Gastroesophageal sphincter (tissue), 3 donors: ENCODE results near the gene ZNF335.
"Not testable (repeated sequence)": the region's sequence is repeated elsewhere in the genome, so short reads cannot be mapped to it uniquely, and the experiment has no call there.

Experiments
- EP300 ChIP-seq: sonication (generic); formaldehyde crosslinking; IDR thresholded peaks from one replicate; pipeline ENCODE4 v1.6.1; 2017; ENCODE audit warnings: antibody characterized with exemption, mild to moderate bottlenecking
- POLR2A ChIP-seq, 2 donors: fragments of 450-650 bp; IDR thresholded peaks; one replicate each; pipeline ENCODE4 v1.6.1; 2017; ENCODE audit warnings: antibody characterized with exemption in 2 of 2, mild to moderate bottlenecking in 2 of 2, moderate library complexity in 1 of 2
- POLR2AphosphoS5 ChIP-seq: sonication (generic); formaldehyde crosslinking; IDR thresholded peaks from one replicate; pipeline ENCODE4 v1.6.1; 2017; ENCODE audit warnings: antibody characterized with exemption
- TF ChIP-seq, protein P1 (sequence below), 4 experiments: fragments of 200-600 bp in 2 of 4; fragments of 450-650 bp in 2 of 4; sonication (generic) in 1 of 4; IDR thresholded peaks; one replicate each; pipeline ENCODE4 v1.5.1; 2017 to 2019; ENCODE audit warnings: antibody characterized with exemption in 4 of 4, mild to moderate bottlenecking in 2 of 4, moderate library complexity in 2 of 4

- TF ChIP-seq, protein P1, sequence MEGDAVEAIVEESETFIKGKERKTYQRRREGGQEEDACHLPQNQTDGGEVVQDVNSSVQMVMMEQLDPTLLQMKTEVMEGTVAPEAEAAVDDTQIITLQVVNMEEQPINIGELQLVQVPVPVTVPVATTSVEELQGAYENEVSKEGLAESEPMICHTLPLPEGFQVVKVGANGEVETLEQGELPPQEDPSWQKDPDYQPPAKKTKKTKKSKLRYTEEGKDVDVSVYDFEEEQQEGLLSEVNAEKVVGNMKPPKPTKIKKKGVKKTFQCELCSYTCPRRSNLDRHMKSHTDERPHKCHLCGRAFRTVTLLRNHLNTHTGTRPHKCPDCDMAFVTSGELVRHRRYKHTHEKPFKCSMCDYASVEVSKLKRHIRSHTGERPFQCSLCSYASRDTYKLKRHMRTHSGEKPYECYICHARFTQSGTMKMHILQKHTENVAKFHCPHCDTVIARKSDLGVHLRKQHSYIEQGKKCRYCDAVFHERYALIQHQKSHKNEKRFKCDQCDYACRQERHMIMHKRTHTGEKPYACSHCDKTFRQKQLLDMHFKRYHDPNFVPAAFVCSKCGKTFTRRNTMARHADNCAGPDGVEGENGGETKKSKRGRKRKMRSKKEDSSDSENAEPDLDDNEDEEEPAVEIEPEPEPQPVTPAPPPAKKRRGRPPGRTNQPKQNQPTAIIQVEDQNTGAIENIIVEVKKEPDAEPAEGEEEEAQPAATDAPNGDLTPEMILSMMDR (IDR thresholded peaks at IDR 0.05): not testable (repeated sequence)
- TF ChIP-seq POLR2A (IDR thresholded peaks at IDR 0.05); POLR2AphosphoS5; EP300: not testable (repeated sequence)
Measured at GRCh38 chr20:45931680-45932079, 40.3 kb downstream of the ZNF335 start.
